HG03442 (cell line): ENCODE results near the gene ALPK1.
"Not testable (repeated sequence)": the region's sequence is repeated elsewhere in the genome, so short reads cannot be mapped to it uniquely, and the experiment has no call there.

Experiments used
- ATAC-seq: cut with Tn5 transposase; IDR thresholded peaks from one replicate; pipeline ENCODE4 v1.9.1; 2021; ENCODE audit warnings: mild to moderate bottlenecking, moderate library complexity; ENCODE audit not compliant: unreplicated experiment

ALPK1 gene

DNA sequence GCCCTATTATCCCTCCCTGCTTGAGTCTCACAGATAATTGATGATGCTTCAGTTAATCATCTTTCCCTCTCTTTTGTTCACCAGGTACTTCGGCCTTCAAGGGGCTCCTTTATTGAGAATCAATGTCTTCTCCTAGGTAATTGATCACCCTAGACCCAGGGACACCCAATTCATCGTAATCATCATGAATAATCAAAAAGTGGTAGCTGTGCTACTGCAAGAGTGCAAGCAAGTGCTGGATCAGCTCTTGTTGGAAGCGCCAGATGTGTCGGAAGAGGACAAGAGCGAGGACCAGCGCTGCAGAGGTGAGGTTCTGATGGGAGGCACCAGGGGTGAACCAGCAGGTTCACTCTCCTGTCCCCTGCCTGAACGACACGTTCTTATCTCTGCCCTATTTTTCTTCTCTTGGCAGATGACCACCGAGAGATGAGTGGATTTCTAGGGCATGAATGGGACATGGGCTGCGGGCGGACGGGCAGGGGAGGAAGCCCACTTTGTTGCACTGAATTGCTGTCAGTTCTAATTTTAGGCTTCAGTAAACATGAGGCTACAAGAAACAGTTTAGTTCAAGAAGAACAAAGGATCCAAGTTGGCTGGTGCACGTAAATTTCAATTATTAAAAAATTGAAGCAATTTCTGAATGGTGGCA is 80.5 kb downstream of the ALPK1 start:
- ATAC-seq: no peak

- ATAC-seq: no peak
Observed at GRCh38 chr4:112378243-112378620, 81.1 kb downstream of the ALPK1 start.

DNA sequence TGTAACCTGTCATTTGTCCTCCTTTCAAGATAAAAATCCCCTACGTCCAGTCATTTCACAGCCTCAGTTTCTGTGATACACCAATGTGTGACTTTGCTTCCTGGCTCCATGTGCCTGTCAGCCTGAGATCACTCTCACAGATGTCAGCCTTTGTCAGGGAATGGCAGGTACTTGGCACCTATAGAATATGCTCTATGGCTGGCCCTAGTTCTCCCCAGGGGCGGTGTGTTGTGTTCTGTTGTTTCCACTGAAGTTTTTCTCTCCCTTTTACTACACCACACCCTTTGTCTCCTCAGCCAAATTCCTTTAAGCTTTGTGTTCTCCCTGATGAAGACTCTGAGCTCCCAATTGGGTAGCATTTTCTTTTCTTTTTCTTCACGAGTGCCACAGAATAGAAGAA is 81.7 kb downstream of the ALPK1 start:
- no peak for ATAC-seq

DNA sequence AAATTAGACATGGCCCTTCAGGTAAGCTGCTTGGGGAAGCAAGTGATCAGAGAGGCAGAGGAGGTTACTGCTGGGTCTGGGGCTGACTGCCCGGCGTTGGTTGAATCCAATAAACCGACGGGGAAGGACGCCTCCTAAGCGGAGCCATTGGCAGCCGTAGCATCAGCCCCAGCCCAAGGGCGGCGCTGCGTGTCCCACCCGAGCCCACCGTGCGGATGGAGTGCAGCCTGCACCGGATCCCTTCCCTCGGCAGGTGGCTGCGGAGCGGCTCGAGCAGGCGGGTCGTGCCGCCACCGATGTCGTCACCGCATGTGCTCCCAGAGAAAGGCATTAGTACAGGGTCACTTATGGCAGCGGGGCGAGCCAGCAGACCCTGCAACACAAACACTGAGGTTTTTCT is 82.1 kb downstream of the ALPK1 start:
- no peak for ATAC-seq

DNA sequence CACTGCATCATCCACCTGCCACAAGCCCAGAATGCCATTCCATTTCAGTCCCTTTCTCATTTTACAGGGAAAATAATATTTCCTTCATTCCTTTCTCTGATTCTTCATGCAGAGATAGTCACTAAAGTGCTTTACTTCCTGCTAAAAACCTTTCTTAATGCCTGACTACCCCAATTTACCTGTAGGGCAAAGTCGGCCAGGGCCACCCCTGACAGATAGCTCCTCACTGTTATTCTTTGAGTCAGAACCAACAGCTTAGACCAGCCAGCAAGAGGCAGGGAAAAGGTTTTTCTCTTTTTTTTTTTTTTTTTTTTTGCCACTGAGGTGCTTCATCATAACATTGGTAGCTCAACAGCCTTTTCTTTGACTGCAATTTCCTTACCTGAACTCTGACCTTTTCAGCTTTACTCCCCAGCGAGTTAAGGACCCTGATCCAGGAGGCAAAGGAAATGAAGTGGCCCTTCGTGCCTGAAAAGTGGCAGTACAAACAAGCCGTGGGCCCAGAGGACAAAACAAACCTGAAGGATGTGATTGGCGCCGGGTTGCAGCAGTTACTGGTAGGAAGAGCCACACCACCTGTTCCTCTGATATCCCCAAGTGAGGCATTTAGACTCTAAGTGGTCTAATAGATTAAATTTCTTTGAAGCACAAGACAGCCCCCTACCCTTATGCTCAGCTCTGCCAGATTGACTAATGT is 85.0 kb downstream of the ALPK1 start:
- ATAC-seq: no peak

GRCh38 chr4:112386071-112386470 is 88.9 kb downstream of the ALPK1 start:
- ATAC-seq: no peak

- ATAC-seq: no peak
Observed at GRCh38 chr4:112402098-112402497, 104.9 kb downstream of the ALPK1 start.

DNA sequence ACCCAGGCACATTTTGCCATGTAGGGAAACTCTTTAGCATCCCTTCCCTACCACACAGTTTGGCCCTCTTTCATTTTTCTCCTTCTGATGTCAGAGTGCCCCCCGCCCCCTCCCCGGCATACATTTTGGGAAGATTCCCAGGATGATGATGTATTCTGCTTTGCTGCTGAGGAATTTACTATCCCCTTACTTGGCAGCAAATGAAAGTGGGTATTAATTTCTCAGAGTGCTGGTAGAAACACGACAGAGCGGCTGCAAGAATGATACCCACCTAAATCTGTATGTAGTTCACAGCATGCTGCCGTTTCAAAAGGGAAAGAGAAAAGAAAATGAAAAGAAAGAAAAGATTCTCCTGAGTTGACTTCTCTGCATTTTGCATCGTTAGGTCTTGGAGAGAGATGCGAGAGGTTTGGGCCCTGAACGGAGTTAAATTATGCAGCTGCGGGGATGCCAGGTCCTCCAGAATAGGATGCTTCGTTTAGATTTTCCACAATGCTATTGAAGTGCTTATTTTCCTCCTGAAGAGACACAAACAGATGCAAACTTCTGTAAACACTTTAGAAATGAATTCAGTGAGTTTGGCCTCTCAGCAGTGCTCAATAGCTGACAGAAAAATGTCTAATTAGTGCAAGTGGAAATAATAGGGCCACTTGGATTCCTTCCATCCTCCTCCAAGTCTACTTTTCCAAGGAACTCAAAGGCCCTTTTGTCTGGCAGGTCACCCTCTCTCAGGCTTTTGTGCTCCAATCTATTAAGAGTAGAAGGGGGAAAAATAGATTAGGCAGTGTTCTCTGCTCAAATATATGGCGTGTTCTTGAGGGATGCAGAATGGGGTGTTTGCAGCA is 106.2 kb downstream of the ALPK1 start:
- ATAC-seq: no peak

GRCh38 chr4:112410364-112410763 is 113.2 kb downstream of the ALPK1 start:
- no peak for ATAC-seq

DNA sequence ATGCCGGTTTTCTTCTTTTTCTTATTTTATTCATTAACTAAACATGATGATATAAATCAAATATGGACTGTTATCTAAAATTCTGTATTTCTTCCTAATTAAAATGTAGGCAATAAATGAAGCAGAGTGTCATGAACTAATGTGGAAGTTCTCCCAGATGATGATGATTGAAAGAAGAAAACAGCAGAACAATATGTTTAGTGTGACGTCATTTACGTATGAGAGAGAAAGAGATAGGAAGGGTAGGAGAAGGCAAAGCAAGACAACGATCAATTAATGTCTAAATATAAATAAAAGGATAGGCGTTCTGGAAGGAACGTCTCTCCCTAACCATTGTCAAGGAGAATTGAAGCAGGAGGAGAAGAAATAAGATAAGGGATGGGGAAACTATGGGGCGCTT is 113.6 kb downstream of the ALPK1 start:
- no peak for ATAC-seq

DNA sequence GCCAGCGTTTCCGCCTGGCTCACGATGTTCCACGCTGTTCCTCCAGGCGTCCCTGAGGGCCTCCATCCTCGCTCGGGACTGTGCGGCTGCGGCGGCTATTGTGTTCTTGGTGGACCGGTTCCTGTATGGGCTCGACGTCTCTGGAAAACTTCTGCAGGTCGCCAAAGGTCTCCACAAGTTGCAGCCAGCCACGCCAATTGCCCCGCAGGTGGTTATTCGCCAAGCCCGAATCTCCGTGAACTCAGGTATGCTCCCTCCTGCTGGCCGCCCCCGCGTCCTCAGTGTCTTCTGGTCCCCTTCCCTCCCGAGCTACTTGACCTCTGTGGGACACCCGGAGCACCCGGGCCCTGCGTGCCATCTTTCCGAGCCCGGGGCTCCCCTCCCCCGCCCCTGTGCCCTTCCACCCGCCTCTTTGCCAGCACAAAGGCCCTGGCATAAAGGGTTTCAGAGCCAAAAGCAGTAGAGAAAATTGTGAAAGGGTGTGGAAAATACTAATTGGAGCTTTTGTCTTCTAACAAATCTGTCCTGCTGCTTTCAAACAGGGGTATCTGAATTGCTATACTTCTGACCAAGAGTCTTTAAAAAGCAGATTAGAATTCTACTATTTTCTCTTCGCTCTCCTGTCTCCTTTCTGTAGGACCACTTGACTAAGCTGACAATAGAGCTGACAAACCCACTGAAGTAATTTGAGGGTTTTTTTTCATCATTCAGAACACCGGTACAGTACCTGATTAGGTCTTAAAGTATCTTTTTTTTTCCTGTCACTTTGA is 114.8 kb downstream of the ALPK1 start:
- ATAC-seq: no peak

GRCh38 chr4:112416464-112416863 is 119.3 kb downstream of the ALPK1 start:
- ATAC-seq: no peak

- no peak for ATAC-seq
Observed at GRCh38 chr4:112418092-112418491, 120.9 kb downstream of the ALPK1 start.

DNA sequence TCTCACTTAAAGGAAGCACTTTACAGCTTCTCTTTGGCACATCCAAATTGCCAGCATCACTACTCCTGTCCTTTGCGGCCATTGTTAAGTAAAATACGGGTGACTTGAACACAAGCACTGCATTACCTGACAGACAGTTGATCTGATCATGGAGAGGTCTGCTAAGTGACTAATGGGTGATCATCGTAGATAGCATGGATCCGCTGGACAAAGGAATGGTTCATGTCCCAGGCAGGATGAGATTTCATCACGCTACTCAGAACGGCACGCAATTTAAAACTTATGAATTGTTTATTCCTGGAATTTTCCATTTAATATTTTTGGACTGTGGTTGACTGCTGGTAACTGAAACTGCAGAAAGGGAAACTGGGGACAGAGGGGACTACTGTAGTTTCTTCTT is 124.7 kb downstream of the ALPK1 start:
- no peak for ATAC-seq

GRCh38 chr4:112422644-112423043 is 125.5 kb downstream of the ALPK1 start:
- no peak for ATAC-seq

- ATAC-seq: no peak
Observed at GRCh38 chr4:112423591-112423990, 126.4 kb downstream of the ALPK1 start.

GRCh38 chr4:112425823-112426222 is 128.7 kb downstream of the ALPK1 start:
- no peak for ATAC-seq

DNA sequence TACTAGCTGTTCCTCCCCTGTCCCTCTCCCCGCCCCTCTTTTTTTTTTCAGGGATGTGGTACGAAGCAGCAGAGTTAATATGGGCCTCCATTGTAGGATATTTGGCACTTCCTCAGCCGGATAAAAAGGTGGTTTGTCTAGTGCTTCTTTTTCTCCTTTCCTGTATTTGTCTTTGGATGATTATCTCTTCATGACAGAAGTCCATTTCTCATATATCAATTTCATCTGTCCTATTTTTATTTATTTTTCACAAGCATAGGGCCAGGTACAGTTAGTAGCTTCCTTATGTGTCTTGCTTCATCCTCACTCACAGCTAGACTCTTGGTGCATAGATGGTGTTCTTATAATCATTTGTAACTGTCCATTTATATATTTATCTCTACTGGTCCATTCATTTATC is 129.2 kb downstream of the ALPK1 start:
- ATAC-seq: no peak

- ATAC-seq: no peak
Observed at GRCh38 chr4:112431158-112431557, 134.0 kb downstream of the ALPK1 start.

DNA sequence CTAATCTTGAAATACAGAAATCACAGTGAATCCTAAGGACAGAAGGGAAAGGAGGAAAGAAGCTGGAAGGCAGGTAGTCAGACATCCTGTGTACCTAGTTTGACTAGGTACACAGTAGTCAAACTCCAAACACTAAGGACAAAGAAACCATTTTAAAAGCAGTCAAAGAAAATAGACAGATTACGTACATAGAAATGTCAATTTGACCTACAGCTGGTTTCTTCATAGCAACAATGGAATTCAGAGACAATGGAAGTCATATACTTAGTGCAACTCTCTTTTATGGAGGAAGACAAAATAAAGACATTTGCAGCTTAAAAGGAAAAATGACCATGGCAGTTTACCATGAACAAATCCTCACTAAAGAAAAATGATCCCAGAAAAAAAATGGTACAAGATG is 139.8 kb downstream of the ALPK1 start:
- ATAC-seq: no peak

DNA sequence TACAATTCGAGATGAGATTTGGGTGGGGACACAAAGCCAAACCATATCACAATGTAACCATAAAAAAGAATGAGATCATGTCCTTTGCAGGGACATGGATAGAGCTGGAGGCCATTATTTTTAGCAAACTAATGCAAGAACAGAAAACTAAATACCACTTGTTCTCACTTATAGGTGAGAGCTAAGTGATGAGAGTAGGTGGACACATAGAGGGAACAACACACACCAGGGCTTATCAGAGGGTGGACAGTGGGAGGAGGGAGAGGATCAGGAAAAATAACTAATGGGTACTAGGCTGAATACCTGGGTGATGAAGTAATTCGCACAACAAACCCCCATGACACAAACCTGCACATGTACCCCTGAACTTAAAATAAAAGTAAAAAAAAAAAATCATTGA is 145.1 kb downstream of the ALPK1 start:
- not testable (repeated sequence) for ATAC-seq
